Stimulated activated CD4-positive, alpha-beta T cell treated with anti-CD3 and anti-CD28 coated beads, Interleukin-2, amount 100 ng/mL, for 4 hours (primary cell): Measurements from ENCODE around the gene ZNF354C.

Experiments
- DNase-seq: peaks from one replicate; pipeline ENCODE4 v3.0.0-alpha.2; 2020; ENCODE audit warnings: low read depth

Gene ZNF354C

GRCh38 chr5:179113945-179114641, 53.9 kb downstream of the ZNF354C start:
- no peak for DNase-seq

- DNase-seq: no peak
Measured at GRCh38 chr5:179114756-179115155, 54.6 kb downstream of the ZNF354C start.

GRCh38 chr5:179115307-179115706, 55.1 kb downstream of the ZNF354C start:
- no peak for DNase-seq

GRCh38 chr5:179115845-179116524, 55.8 kb downstream of the ZNF354C start:
- DNase-seq: no peak

- DNase-seq: no peak
Measured at GRCh38 chr5:179118338-179118737, 58.2 kb downstream of the ZNF354C start.

- DNase-seq: no peak
Measured at GRCh38 chr5:179118756-179119414, 58.7 kb downstream of the ZNF354C start.

GRCh38 chr5:179119415-179120170, 59.4 kb downstream of the ZNF354C start:
- no peak for DNase-seq

GRCh38 chr5:179120421-179120861, 60.3 kb downstream of the ZNF354C start:
- no peak for DNase-seq

- no peak for DNase-seq
Measured at GRCh38 chr5:179120951-179121666, 60.9 kb downstream of the ZNF354C start.

- DNase-seq: no peak
Measured at GRCh38 chr5:179121667-179122111, 61.5 kb downstream of the ZNF354C start.

- DNase-seq: no peak
Measured at GRCh38 chr5:179122411-179123108, 62.4 kb downstream of the ZNF354C start.

- DNase-seq: no peak
Measured at GRCh38 chr5:179123109-179123426, 62.9 kb downstream of the ZNF354C start.

GRCh38 chr5:179123491-179124272, 63.5 kb downstream of the ZNF354C start:
- no peak for DNase-seq

- DNase-seq: no peak
Measured at GRCh38 chr5:179124273-179124852, 64.2 kb downstream of the ZNF354C start.

- DNase-seq: no peak
Measured at GRCh38 chr5:179124853-179125788, 64.9 kb downstream of the ZNF354C start.

GRCh38 chr5:179125789-179126505, 65.8 kb downstream of the ZNF354C start:
- DNase-seq: no peak

GRCh38 chr5:179126506-179126991, 66.4 kb downstream of the ZNF354C start:
- DNase-seq: no peak
